Panc1 (cell line): ENCODE data around the gene ADAM10.

ENCODE experiments used
- POLR2AphosphoS5 ChIP-seq: IDR thresholded peaks from 2 replicates; pipeline ENCODE4 v1.6.1; 2012; ENCODE audit warnings: mild to moderate bottlenecking, low read depth, low read length, moderate library complexity
- SIN3A ChIP-seq: IDR thresholded peaks from 2 replicates; pipeline ENCODE4 v1.6.1; 2012; ENCODE audit warnings: low read depth, mild to moderate bottlenecking, low read length, moderate library complexity, borderline replicate concordance; ENCODE audit not compliant: insufficient read depth
- TCF7L2 ChIP-seq: IDR thresholded peaks from 2 replicates; pipeline ENCODE4 v1.6.1; 2011; ENCODE audit warnings: mild to moderate bottlenecking, low read depth, low read length, inconsistent platforms
- TF ChIP-seq, protein P1 (sequence below): fragments of 450-650 bp; IDR thresholded peaks from 2 replicates; pipeline ENCODE4 v1.5.1; 2017; ENCODE audit warnings: mild to moderate bottlenecking

DNA sequence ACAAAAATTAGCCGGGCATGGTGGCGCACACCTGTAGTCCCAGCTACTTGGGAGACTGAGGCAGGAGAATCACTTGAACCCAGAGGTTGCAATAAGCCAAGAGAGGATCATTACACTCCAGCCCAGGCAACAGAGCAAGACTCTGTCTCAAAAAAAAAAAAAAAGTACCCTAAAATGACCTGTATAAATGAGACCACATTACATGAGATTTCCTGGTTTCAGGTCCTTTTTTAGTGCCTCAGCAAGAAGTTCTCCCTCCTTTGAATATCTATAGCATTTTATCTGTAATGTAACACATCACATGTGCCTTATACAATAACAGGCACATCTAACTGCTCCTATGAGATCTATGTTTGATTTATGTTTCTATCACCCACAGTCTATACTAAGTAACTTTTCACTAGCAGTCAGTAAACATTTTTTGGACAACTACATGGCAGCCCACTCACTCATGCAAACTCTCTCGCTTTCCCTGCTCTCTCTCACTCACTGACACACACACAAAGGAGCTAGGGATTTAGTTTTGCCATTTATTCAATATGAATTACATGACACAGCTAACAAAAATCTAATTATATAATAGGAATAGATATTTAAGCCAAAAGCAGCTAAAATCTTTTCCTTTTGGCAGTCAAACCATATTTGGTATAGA, 34.1 kb downstream of the ADAM10 start:
- TF ChIP-seq, protein P1, sequence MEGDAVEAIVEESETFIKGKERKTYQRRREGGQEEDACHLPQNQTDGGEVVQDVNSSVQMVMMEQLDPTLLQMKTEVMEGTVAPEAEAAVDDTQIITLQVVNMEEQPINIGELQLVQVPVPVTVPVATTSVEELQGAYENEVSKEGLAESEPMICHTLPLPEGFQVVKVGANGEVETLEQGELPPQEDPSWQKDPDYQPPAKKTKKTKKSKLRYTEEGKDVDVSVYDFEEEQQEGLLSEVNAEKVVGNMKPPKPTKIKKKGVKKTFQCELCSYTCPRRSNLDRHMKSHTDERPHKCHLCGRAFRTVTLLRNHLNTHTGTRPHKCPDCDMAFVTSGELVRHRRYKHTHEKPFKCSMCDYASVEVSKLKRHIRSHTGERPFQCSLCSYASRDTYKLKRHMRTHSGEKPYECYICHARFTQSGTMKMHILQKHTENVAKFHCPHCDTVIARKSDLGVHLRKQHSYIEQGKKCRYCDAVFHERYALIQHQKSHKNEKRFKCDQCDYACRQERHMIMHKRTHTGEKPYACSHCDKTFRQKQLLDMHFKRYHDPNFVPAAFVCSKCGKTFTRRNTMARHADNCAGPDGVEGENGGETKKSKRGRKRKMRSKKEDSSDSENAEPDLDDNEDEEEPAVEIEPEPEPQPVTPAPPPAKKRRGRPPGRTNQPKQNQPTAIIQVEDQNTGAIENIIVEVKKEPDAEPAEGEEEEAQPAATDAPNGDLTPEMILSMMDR: no peak
- no peak for TF ChIP-seq SIN3A
- TF ChIP-seq TCF7L2: no peak
- no peak for TF ChIP-seq POLR2AphosphoS5
